Transverse colon (tissue), 4 donors: Measurements from ENCODE around the gene TEC. TPM values are rescaled to one million over a fixed set of nuclear protein-coding genes. Genes with fewer than 3 reads are reported as not detected.
A peak's percentile ranks its signal among the peaks of the same experiment; 100 is the strongest.

Experiments used
- DNase-seq: peaks from one replicate; pipeline ENCODE4 v3.0.0-alpha.2; 2019
- H3K27ac ChIP-seq, 4 donors: fragments of 200-600 bp; sonication (generic); 2 replicates each; pipeline ENCODE4 v1.5.1; 2016 to 2018; ENCODE audit warnings: inconsistent platforms in 4 of 4
- H3K27me3 ChIP-seq: fragments of 200-600 bp; sonication (generic); 2 replicates; pipeline ENCODE4 v1.5.1; 2017; ENCODE audit warnings: inconsistent platforms
- H3K36me3 ChIP-seq, 4 donors: fragments of 200-600 bp; sonication (generic); 2 replicates each; pipeline ENCODE4 v1.5.1; 2017 to 2019; ENCODE audit warnings: inconsistent platforms in 4 of 4
- H3K4me1 ChIP-seq, 4 donors: fragments of 200-600 bp; sonication (generic); 2 replicates each; pipeline ENCODE4 v1.5.1; 2017 to 2020; ENCODE audit warnings: inconsistent platforms in 4 of 4
- H3K4me3 ChIP-seq, 4 donors: fragments of 200-600 bp; sonication (generic); 1 replicate in 1 of 4; 2 replicates in 3 of 4; pipeline versions ENCODE4 v1.5.1 to v1.6.1; 2017 to 2019; ENCODE audit warnings: inconsistent platforms in 4 of 4
- H3K9me3 ChIP-seq, 2 donors: fragments of 200-600 bp; sonication (generic); 2 replicates each; pipeline ENCODE4 v1.5.1; 2017 to 2019; ENCODE audit warnings: inconsistent platforms in 2 of 2
- EP300 ChIP-seq: sonication (generic); formaldehyde crosslinking; IDR thresholded peaks from one replicate; pipeline ENCODE4 v1.6.1; 2017; ENCODE audit warnings: antibody characterized with exemption, low read depth
- POLR2A ChIP-seq: fragments of 450-650 bp; IDR thresholded peaks from one replicate; pipeline ENCODE4 v1.6.1; 2016; ENCODE audit warnings: antibody characterized with exemption, mild to moderate bottlenecking, moderate library complexity
- POLR2AphosphoS5 ChIP-seq, 3 donors: sonication (generic); formaldehyde crosslinking; IDR thresholded peaks; one replicate each; pipeline ENCODE4 v1.6.1; 2016; ENCODE audit warnings: antibody characterized with exemption in 3 of 3
- WGBS, 2 donors: methylation state at CpG; one replicate each; pipeline ENCODE4 v1.1.5; 2018; ENCODE audit warnings: low coverage in 1 of 2; 5-methylcytosine and 5-hydroxymethylcytosine counted together
- in situ Hi-C, 4 donors: fragments of 200-750 bp; cut with MboI; loops; one replicate each; pipeline versions ENCODE4 v1.15.0 to v1.15.1; 2017; ENCODE audit warnings: low sequenced_read_pairs in 3 of 4, low pct_ligation_motif_present in 1 of 4, low pct_unique_long_range_greater_than_20kb in 1 of 4
- intact Hi-C: fragments of 100-400 bp; cut with DNase I; formaldehyde crosslinking; loops from one replicate; pipeline ENCODE4 v1.15.1; 2023; ENCODE audit warnings: low total_unique reads
- small RNA-seq, 4 donors: library from RNA; depleted of rRNA; stranded (forward); fragments of <200 nt; gene quantifications; one replicate each; pipeline ENCODE3, GENCODE V24; 2016
- total RNA-seq, 4 donors: library from RNA; depleted of rRNA; stranded (reverse); fragments of >200 nt; gene quantifications; one replicate each; pipeline ENCODE4 v1.1.0, GENCODE V29; 2016
- TF ChIP-seq, protein P1 (sequence below), 5 experiments: fragments of 200-600 bp in 3 of 5; fragments of 450-650 bp in 2 of 5; sonication (generic) in 3 of 5; IDR thresholded peaks; 1 replicate in 2 of 5; 2 replicates in 3 of 5; pipeline ENCODE4 v1.5.1; 2016 to 2017; ENCODE audit warnings: antibody characterized with exemption in 5 of 5, inconsistent platforms in 3 of 5, mild to moderate bottlenecking in 2 of 5, moderate library complexity in 1 of 5

TEC gene
- total RNA-seq, 4 donors from 2014 or later: 1.2 to 5.1 (median 3.3) TPM

DNA sequence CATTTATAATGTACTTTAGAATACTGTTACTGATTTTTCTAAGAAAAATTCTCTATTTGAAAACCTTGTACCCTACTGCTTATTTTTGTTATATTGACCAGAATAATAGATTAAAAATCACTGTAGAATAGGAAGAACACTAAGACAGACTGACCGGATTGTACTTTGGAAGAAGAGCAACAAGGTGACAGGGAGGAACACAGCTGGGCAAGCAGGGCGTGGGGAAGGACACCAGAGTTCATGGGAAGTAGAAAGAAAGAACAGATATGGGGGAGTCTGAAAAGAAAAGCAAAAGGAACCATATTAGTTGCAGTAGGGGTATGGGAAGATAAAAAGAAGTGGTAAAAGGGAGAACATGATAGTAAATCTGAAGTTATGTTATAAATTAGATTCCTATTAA is 174.2 kb downstream of the TEC start:
- in situ Hi-C loops: no loop called here
- H3K27ac ChIP-seq: no peak overlapping the region
- H3K36me3 ChIP-seq: no peaks in the 10 kb centered on the region
- 43 to 61% methylated on average over 2 of the region's 2 CpGs for WGBS, 2 donors
- H3K4me3 ChIP-seq: no peak overlapping the region
- TF ChIP-seq POLR2A: no peak
- no peak for TF ChIP-seq POLR2AphosphoS5 (IDR thresholded peaks at IDR 0.05)
- TF ChIP-seq, protein P1, sequence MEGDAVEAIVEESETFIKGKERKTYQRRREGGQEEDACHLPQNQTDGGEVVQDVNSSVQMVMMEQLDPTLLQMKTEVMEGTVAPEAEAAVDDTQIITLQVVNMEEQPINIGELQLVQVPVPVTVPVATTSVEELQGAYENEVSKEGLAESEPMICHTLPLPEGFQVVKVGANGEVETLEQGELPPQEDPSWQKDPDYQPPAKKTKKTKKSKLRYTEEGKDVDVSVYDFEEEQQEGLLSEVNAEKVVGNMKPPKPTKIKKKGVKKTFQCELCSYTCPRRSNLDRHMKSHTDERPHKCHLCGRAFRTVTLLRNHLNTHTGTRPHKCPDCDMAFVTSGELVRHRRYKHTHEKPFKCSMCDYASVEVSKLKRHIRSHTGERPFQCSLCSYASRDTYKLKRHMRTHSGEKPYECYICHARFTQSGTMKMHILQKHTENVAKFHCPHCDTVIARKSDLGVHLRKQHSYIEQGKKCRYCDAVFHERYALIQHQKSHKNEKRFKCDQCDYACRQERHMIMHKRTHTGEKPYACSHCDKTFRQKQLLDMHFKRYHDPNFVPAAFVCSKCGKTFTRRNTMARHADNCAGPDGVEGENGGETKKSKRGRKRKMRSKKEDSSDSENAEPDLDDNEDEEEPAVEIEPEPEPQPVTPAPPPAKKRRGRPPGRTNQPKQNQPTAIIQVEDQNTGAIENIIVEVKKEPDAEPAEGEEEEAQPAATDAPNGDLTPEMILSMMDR (IDR thresholded peaks at IDR 0.05): no peak
- no peak for TF ChIP-seq EP300
- H3K4me1 ChIP-seq: no peaks in the 10 kb centered on the region
- H3K27me3 ChIP-seq: no peaks in the 10 kb centered on the region
- no peak for DNase-seq
- H3K9me3 ChIP-seq: no peaks in the 10 kb centered on the region
- intact Hi-C loops: no loop called here

DNA sequence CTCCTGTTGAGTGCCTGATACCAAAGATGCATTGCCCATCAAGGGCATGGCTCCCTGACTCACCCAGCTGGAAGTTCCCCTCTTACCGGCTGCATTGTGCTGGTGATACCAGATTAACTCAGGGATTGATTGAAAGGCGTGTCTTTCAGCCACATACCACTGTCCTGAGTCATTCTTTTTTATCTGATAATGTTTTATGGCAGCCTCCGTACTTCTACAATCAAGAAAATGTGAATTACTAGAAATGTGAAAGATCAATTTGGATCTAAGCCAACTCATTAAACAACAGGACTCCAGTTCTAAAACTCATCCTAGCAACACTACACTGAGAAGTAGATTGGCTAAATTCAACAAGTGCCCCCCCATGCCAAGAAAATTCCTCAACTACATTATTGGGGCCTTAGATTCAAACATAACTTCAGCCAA is 175.6 kb downstream of the TEC start:
- intact Hi-C loops (no loop called here), in situ Hi-C loops (no loop called here)
- TF ChIP-seq POLR2A: no peak
- peak in 1 of 3 donors; percentile 19 for TF ChIP-seq POLR2AphosphoS5 (IDR thresholded peaks at IDR 0.05)
- TF ChIP-seq, protein P1 (IDR thresholded peaks at IDR 0.05): no peak

DNA sequence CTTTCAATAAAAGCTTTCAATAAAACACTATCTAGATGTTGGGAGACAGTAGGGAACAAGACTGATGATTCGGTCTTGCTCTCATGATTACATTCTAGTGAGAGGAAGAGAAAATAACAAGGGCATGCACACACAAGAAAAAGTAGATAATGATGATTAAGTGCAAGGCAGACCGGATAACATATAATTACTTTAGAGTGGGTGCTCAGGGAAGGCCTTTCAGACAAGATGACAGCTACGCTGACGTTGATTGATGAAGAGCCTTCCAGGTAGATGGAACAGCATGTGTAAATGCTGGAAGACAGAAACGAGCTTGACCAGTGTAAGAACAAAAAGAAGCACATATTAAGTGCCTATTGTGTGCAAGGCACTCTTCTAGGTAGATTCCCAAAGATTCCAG is 179.0 kb downstream of the TEC start:
- Histone ChIP-seq H3K4me1 (no peaks in the 10 kb centered on the region), H3K27me3 (no peaks in the 10 kb centered on the region), H3K4me3 (no peak overlapping the region), H3K36me3 (no peaks in the 10 kb centered on the region), H3K9me3 (no peaks in the 10 kb centered on the region), H3K27ac (no peak overlapping the region)
- no peak for DNase-seq
- in situ Hi-C loops: no loop called here
- 81 to 82% methylated on average over 5 of the region's 5 CpGs for WGBS, 2 donors
- no peak for TF ChIP-seq POLR2A
- intact Hi-C loops: no loop called here

More for the DNA sequence above, 175.6 kb downstream of the TEC start:
- Histone ChIP-seq H3K27ac (no peak overlapping the region), H3K27me3 (no peaks in the 10 kb centered on the region), H3K4me1 (no peaks in the 10 kb centered on the region), H3K36me3 (no peaks in the 10 kb centered on the region), H3K4me3 (no peak overlapping the region), H3K9me3 (no peaks in the 10 kb centered on the region)
- peak; percentile 68 for DNase-seq
- WGBS, 2 donors: 35 to 48% methylated on average over 3 of the region's 3 CpGs

DNA sequence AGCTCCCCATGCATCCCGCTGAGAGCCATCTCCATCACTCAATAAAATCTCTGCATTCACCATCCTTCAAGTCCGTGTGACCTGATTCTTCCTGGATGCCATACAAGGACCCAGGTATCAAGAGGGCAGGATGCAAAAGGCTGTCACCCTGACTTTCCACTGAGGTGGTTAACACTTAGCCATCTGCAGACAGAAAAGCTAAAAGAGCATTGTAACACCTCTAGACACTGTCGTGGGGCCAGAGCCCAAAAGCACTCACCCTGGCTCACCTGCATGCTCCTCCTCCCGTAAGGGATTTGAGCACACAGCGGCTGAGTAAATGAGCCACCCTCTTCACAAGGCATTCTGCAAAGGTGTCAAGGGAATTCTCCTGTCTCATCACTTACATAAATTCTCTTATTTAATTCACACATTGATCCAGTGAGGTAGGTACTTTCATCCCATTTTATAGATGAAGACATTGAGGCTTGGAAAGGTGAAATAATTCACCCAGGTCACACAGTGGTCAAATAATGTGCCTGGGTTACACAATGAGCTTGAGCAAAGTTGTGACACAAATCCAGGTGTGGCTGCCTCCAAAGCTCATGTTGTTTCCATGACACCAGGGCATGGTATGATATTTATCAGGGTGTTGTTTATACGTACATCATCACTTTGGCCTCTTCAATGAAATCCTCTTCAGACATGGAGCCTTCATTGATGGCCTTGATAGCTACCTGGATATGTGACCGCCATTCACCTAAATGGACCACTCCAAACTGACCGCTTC is 183.6 kb downstream of the TEC start:
- WGBS, 2 donors: 58 to 67% methylated on average over 4 to 8 of the region's 8 CpGs
- Histone ChIP-seq H3K27me3 (no peaks in the 10 kb centered on the region), H3K4me3 (no peak overlapping the region), H3K27ac (no peak overlapping the region), H3K36me3 (no peaks in the 10 kb centered on the region), H3K4me1 (no peaks in the 10 kb centered on the region), H3K9me3 (no peaks in the 10 kb centered on the region)
- intact Hi-C loops: loop anchor here (10.0 kb wide), 2 partner anchors 81 to 161 kb away; no protein-coding TSS in a partner anchor
- in situ Hi-C loops: loop anchor here in 1 of 4 donors (10.0 kb wide), 1 partner anchor 51 kb away; no protein-coding TSS in a partner anchor
- TF ChIP-seq POLR2AphosphoS5 (IDR thresholded peaks at IDR 0.05): no peak
- no peak for TF ChIP-seq POLR2A
- TF ChIP-seq, protein P1 (IDR thresholded peaks at IDR 0.05): no peak
- TF ChIP-seq EP300: no peak
- no peak for DNase-seq

Small RNA genes lying within 50 kb of the gene (small RNA-seq; reads per million reads assigned to genes)
- 0 reads per million in 4 donors for gene RF00019
- gene RF00026: 0 reads per million in 4 donors
- gene RNU6-838P: 0 reads per million in 4 donors

Other genes with a start within 250 kb of the TEC start
- 1 to 10 TPM; 2.6 to 10.0 (median 6.8) TPM for gene TXK, start 135.6 kb downstream of the TEC start, total RNA-seq
- gene SLAIN2, start 71.7 kb upstream of the TEC start, total RNA-seq: 100 to 1,000 TPM in 1 of 4 donors, 10 to 100 TPM in 3; 28.4 to 355 (median 55.8) TPM
- 1 to 10 TPM in 2 of 4 donors, not detected in 2; 1.2 to 6.0 TPM for gene SLC10A4, start 213.5 kb upstream of the TEC start, total RNA-seq
- not detected for gene ZAR1, start 220.4 kb upstream of the TEC start, total RNA-seq